RWPE1 (cell line): ENCODE results near the gene ADAM15.

Experiments
- CTCF ChIA-PET: fragments of 350-600 bp; sonication (Branson Sonifier 250); formaldehyde crosslinking; extraction: SDS; loops from one replicate; lab custom pipeline; 2021; lab: Yijun Ruan, JAX
- POLR2A ChIA-PET: fragments of 400-600 bp; formaldehyde crosslinking; extraction: SDS; loops from one replicate; lab custom pipeline; 2020; ENCODE audit warnings: antibody characterized with exemption; ENCODE audit not compliant: low non-redundant PET; lab: Yijun Ruan, JAX
- DNase-seq: peaks from one replicate; pipeline ENCODE4 v3.0.0; 2012; ENCODE audit warnings: low spot score
- H3K27ac ChIP-seq: fragments of 450-650 bp; 2 replicates; pipeline ENCODE4 v1.5.1; 2017
- CTCF ChIP-seq: fragments of 450-650 bp; conservative IDR thresholded peaks from 2 replicates; pipeline ENCODE4 v1.5.1; 2017; ENCODE audit warnings: low read depth, mild to moderate bottlenecking

Gene ADAM15

GRCh38 chr1:155048449-155049334, 2.4 kb upstream of the ADAM15 start:
- ChIA-PET CTCF (interaction anchor here (0.5 to 1.0 kb wide), 4 partner anchors 12 to 31 kb away, joined by 3 to 4 read pairs (median 4); partner anchors contain the start of gene EFNA3), POLR2A (interaction anchor here (0.6 kb wide), 1 partner anchor 1263 kb away, joined by 10 read pairs; no protein-coding TSS in a partner anchor)
- no peak for TF ChIP-seq CTCF
- H3K27ac ChIP-seq: peak overlapping the region; percentile 98
- DNase-seq: no peak

- ChIA-PET CTCF (interaction anchor here (0.5 to 3.0 kb wide), 12 partner anchors 9 to 166 kb away, joined by 3 to 27 read pairs (median 4); partner anchors contain the start of genes PBXIP1, PYGO2 and ZBTB7B), POLR2A (no interaction called here)
- DNase-seq: peak; percentile 53
- TF ChIP-seq CTCF: no peak
- peak overlapping the region; percentile 98 for H3K27ac ChIP-seq
Observed at GRCh38 chr1:155049651-155050559, 1.2 kb upstream of the ADAM15 start.

- peak; percentile 17 for DNase-seq
- TF ChIP-seq CTCF: no peak
- H3K27ac ChIP-seq: peak overlapping the region; percentile 98
- ChIA-PET CTCF (interaction anchor here (0.6 to 3.0 kb wide), 12 partner anchors 9 to 600 kb away, joined by 3 to 27 read pairs (median 4); partner anchors contain the start of gene ZBTB7B), POLR2A (interaction anchor here (0.6 to 0.8 kb wide), 3 partner anchors 8 to 32 kb away, joined by 3 to 12 read pairs (median 5); no protein-coding TSS in a partner anchor)
Observed at GRCh38 chr1:155051342-155051776, 243 bp downstream of the ADAM15 start.

GRCh38 chr1:155051777-155052398, 772 bp downstream of the ADAM15 start:
- H3K27ac ChIP-seq: peak overlapping the region; percentile 98
- CTCF ChIA-PET: interaction anchor here (0.6 to 3.0 kb wide), 9 partner anchors 9 to 478 kb away, joined by 3 to 27 read pairs (median 3); partner anchors contain the start of gene EFNA3
- DNase-seq: peak; percentile 69
- TF ChIP-seq CTCF: no peak
- POLR2A ChIA-PET: interaction anchor here (0.6 to 0.8 kb wide), 2 partner anchors 9 to 31 kb away, joined by 4 to 12 read pairs; no protein-coding TSS in a partner anchor

- H3K27ac ChIP-seq: peak overlapping the region; percentile 98
- ChIA-PET POLR2A (no interaction called here), CTCF (interaction anchor here (0.5 to 3.0 kb wide), 12 partner anchors 8 to 1129 kb away, joined by 3 to 27 read pairs (median 4); partner anchors contain the start of gene EFNA3)
- DNase-seq: peak; percentile 63
- TF ChIP-seq CTCF: peak; percentile 69
Observed at GRCh38 chr1:155052439-155053395, 1.6 kb downstream of the ADAM15 start.
